ENCODE data around the gene PM20D1.
"Not testable (repeated sequence)": the region's sequence is repeated elsewhere in the genome, so short reads cannot be mapped to it uniquely, and the experiment has no call there.

The PM20D1 gene

GRCh38 chr1:205842229-205842628, 7.7 kb downstream of the PM20D1 start:
- in situ Hi-C loops (cut with MboI; ENCODE audit: low sequenced_read_pairs) = no loop called here

- in situ Hi-C loops (cut with MboI; ENCODE audit: low sequenced_read_pairs) = no loop called here
Measured at GRCh38 chr1:205840146-205840923, 9.6 kb downstream of the PM20D1 start.

GRCh38 chr1:205837382-205837970, 12.5 kb downstream of the PM20D1 start:
- in situ Hi-C loops (cut with MboI; ENCODE audit: low sequenced_read_pairs) = no loop called here

- in situ Hi-C loops (cut with MboI; ENCODE audit: low sequenced_read_pairs) = no loop called here
Measured at GRCh38 chr1:205834751-205835150, 15.2 kb downstream of the PM20D1 start.

- in situ Hi-C loops (cut with MboI; ENCODE audit: low sequenced_read_pairs) = no loop called here
Measured at GRCh38 chr1:205832326-205832751, 17.6 kb downstream of the PM20D1 start.

- in situ Hi-C loops (cut with MboI; ENCODE audit: low sequenced_read_pairs) = no loop called here
Measured at GRCh38 chr1:205827623-205828022, 22.3 kb downstream of the PM20D1 start.

- in situ Hi-C loops (cut with MboI; ENCODE audit: low sequenced_read_pairs) = no loop called here
Measured at GRCh38 chr1:205826995-205827394, 22.9 kb downstream of the PM20D1 start.

GRCh38 chr1:205826016-205826806, 23.7 kb downstream of the PM20D1 start:
- in situ Hi-C loops (cut with MboI; ENCODE audit: low sequenced_read_pairs) = no loop called here

- in situ Hi-C loops (cut with MboI; ENCODE audit: low sequenced_read_pairs) = no loop called here
Measured at GRCh38 chr1:205824180-205824579, 25.8 kb downstream of the PM20D1 start.

- in situ Hi-C loops (cut with MboI; ENCODE audit: low sequenced_read_pairs) = not testable (repeated sequence)
Measured at GRCh38 chr1:205823260-205823659, 26.7 kb downstream of the PM20D1 start.

- in situ Hi-C loops (cut with MboI; ENCODE audit: low sequenced_read_pairs) = no loop called here
Measured at GRCh38 chr1:205822397-205822796, 27.5 kb downstream of the PM20D1 start.

- in situ Hi-C loops (cut with MboI; ENCODE audit: low sequenced_read_pairs) = no loop called here
Measured at GRCh38 chr1:205817988-205818387, 31.9 kb downstream of the PM20D1 start.

- in situ Hi-C loops (cut with MboI; ENCODE audit: low sequenced_read_pairs) = no loop called here
Measured at GRCh38 chr1:205817364-205817763, 32.6 kb downstream of the PM20D1 start.

- in situ Hi-C loops (cut with MboI; ENCODE audit: low sequenced_read_pairs) = no loop called here
Measured at GRCh38 chr1:205813755-205814058, 36.2 kb downstream of the PM20D1 start.

- in situ Hi-C loops (cut with MboI; ENCODE audit: low sequenced_read_pairs) = no loop called here
Measured at GRCh38 chr1:205812878-205813754, 36.8 kb downstream of the PM20D1 start, which contains the start of gene SLC41A1. Gene SLC41A1 (minus strand): TSS chr1:205813198. CDS start chr1:205810441, 2,757 bp downstream.

GRCh38 chr1:205812271-205812877, 37.6 kb downstream of the PM20D1 start:
- in situ Hi-C loops (cut with MboI; ENCODE audit: low sequenced_read_pairs) = no loop called here

GRCh38 chr1:205811660-205812059, 38.3 kb downstream of the PM20D1 start:
- in situ Hi-C loops (cut with MboI; ENCODE audit: low sequenced_read_pairs) = no loop called here

- in situ Hi-C loops (cut with MboI; ENCODE audit: low sequenced_read_pairs) = no loop called here
Measured at GRCh38 chr1:205810448-205811157, 39.3 kb downstream of the PM20D1 start.

GRCh38 chr1:205809942-205810345, 40.0 kb downstream of the PM20D1 start:
- in situ Hi-C loops (cut with MboI; ENCODE audit: low sequenced_read_pairs) = no loop called here

- in situ Hi-C loops (cut with MboI; ENCODE audit: low sequenced_read_pairs) = no loop called here
Measured at GRCh38 chr1:205809469-205809868, 40.5 kb downstream of the PM20D1 start.

All from hTERT RPE-1 (cell line).